MCF 10A (cell line): Measurements from ENCODE around the gene UBE4A. TPM values are rescaled to one million over a fixed set of nuclear protein-coding genes. Genes with fewer than 3 reads are reported as not detected.

Experiments used
- BruUV-seq: library from RNA; stranded (reverse); fragments of 400-500 nt; replicated peaks from 2 replicates; lab custom pipeline; 2021; lab: Mats Ljungman, UMichigan
- CTCF ChIA-PET: fragments of 300-600 bp; sonication (Branson Sonifier 250); formaldehyde crosslinking; extraction: SDS; loops from one replicate; lab custom pipeline; 2021; ENCODE audit warnings: antibody characterized with exemption, inconsistent platforms; lab: Yijun Ruan, JAX
- POLR2A ChIA-PET: fragments of 300-600, 350-650 bp; sonication (Branson Sonifier 250); formaldehyde crosslinking; extraction: SDS; loops from one replicate; lab custom pipeline; 2020; ENCODE audit warnings: antibody characterized with exemption, inconsistent platforms; lab: Yijun Ruan, JAX
- DNase-seq: peaks from one replicate; pipeline ENCODE4 v3.0.0-alpha.2; 2018; ENCODE audit not compliant: unreplicated experiment
- H3K27ac Mint-ChIP-seq: one replicate; pipeline ENCODE4 v1.8.0; 2022; ENCODE audit warnings: mild to moderate bottlenecking, low read depth, mixed read lengths; ENCODE audit not compliant: unreplicated experiment
- H3K27me3 Mint-ChIP-seq: one replicate; pipeline ENCODE4 v1.8.0; 2022; ENCODE audit warnings: mixed read lengths; ENCODE audit not compliant: insufficient read depth, unreplicated experiment
- H3K36me3 Mint-ChIP-seq: one replicate; pipeline ENCODE4 v1.8.0; 2022; ENCODE audit warnings: mild to moderate bottlenecking, moderate library complexity, mixed read lengths; ENCODE audit not compliant: insufficient read depth, unreplicated experiment
- H3K4me1 Mint-ChIP-seq: one replicate; pipeline ENCODE4 v1.8.0; 2022; ENCODE audit warnings: mixed read lengths; ENCODE audit not compliant: insufficient read depth, unreplicated experiment
- H3K4me3 Mint-ChIP-seq: one replicate; pipeline ENCODE4 v1.8.0; 2022; ENCODE audit warnings: mild to moderate bottlenecking, moderate library complexity, mixed read lengths; ENCODE audit not compliant: unreplicated experiment
- H3K9me3 Mint-ChIP-seq: one replicate; pipeline ENCODE4 v1.8.0; 2022; ENCODE audit warnings: mixed read lengths; ENCODE audit not compliant: unreplicated experiment
- CTCF ChIP-seq: fragments of 200-600 bp; IDR thresholded peaks from one replicate; pipeline ENCODE4 v1.8.0; 2022; ENCODE audit warnings: antibody characterized with exemption, mild to moderate bottlenecking; ENCODE audit not compliant: unreplicated experiment
- intact Hi-C: fragments of 100-400 bp; cut with micrococcal nuclease; formaldehyde crosslinking; loops from 2 replicates; pipeline ENCODE4 v1.14.1; 2022
- total RNA-seq: library from RNA; stranded (reverse); gene quantifications from 2 replicates; pipeline ENCODE4 v1.2.3, GENCODE V29; 2022

The UBE4A gene
- total RNA-seq, 1 experiment from 2014 or later = 41.0 TPM

GRCh38 chr11:118417801-118418200 lies 58.4 kb downstream of the UBE4A start:
- DNase-seq = no peak
- ChIA-PET POLR2A (interaction anchor here (0.7 to 3.2 kb wide), 6 partner anchors 9 to 20 kb away, joined by 3 to 12 read pairs (median 4); partner anchors contain the start of gene KMT2A), CTCF (interaction anchor here (0.8 to 1.9 kb wide), 2 partner anchors 71 to 246 kb away, joined by 3 to 4 read pairs; no protein-coding TSS in a partner anchor)
- intact Hi-C loops = no loop called here
- TF ChIP-seq CTCF = no peak
- no peaks in the 10 kb centered on the region for H3K36me3 Mint-ChIP-seq
- H3K27me3 Mint-ChIP-seq = no peaks in the 10 kb centered on the region
- no peak overlapping the region for H3K27ac Mint-ChIP-seq
- H3K4me3 Mint-ChIP-seq = no peak overlapping the region
- H3K9me3 Mint-ChIP-seq = no peaks in the 10 kb centered on the region
- H3K4me1 Mint-ChIP-seq = no peaks in the 10 kb centered on the region
- BruUV-seq = no TSS peak

- H3K27ac Mint-ChIP-seq = no peak overlapping the region
- H3K4me1 Mint-ChIP-seq = no peaks in the 10 kb centered on the region
- BruUV-seq = no TSS peak
- no peaks in the 10 kb centered on the region for H3K36me3 Mint-ChIP-seq
- ChIA-PET CTCF (interaction anchor here (0.8 to 1.9 kb wide), 2 partner anchors 70 to 247 kb away, joined by 3 to 4 read pairs; no protein-coding TSS in a partner anchor), POLR2A (interaction anchor here (0.7 to 3.2 kb wide), 7 partner anchors 10 to 55 kb away, joined by 3 to 12 read pairs (median 3); partner anchors contain the start of gene KMT2A)
- H3K9me3 Mint-ChIP-seq = no peaks in the 10 kb centered on the region
- intact Hi-C loops = no loop called here
- H3K27me3 Mint-ChIP-seq = no peaks in the 10 kb centered on the region
- H3K4me3 Mint-ChIP-seq = no peak overlapping the region
- DNase-seq = no peak
- TF ChIP-seq CTCF = no peak
These were observed 59.4 kb downstream of the UBE4A start for GRCh38 chr11:118418766-118419165.

- H3K36me3 Mint-ChIP-seq = no peaks in the 10 kb centered on the region
- no peak overlapping the region for H3K27ac Mint-ChIP-seq
- TF ChIP-seq CTCF = no peak
- BruUV-seq = no TSS peak
- POLR2A ChIA-PET = interaction anchor here (0.7 to 5.9 kb wide), 3 partner anchors 8 to 21 kb away, joined by 4 to 38 read pairs (median 5); partner anchors contain the start of gene KMT2A
- no peak overlapping the region for H3K4me3 Mint-ChIP-seq
- CTCF ChIA-PET = interaction anchor here (0.6 to 1.3 kb wide), 4 partner anchors 10 to 1544 kb away, joined by 3 read pairs; no protein-coding TSS in a partner anchor
- no peaks in the 10 kb centered on the region for H3K9me3 Mint-ChIP-seq
- no peaks in the 10 kb centered on the region for H3K27me3 Mint-ChIP-seq
- DNase-seq = no peak
- intact Hi-C loops = no loop called here
- peaks cover 11% of the 10 kb centered on the region for H3K4me1 Mint-ChIP-seq
These were observed 68.3 kb downstream of the UBE4A start for GRCh38 chr11:118427707-118428106.

GRCh38 chr11:118430956-118431355 lies 71.6 kb downstream of the UBE4A start:
- DNase-seq = no peak
- H3K36me3 Mint-ChIP-seq = no peaks in the 10 kb centered on the region
- intact Hi-C loops = no loop called here

More at GRCh38 chr11:118430956-118431355, 71.6 kb downstream of the UBE4A start:
- H3K4me1 Mint-ChIP-seq = peaks cover 15% of the 10 kb centered on the region
- CTCF ChIA-PET = interaction anchor here (0.6 to 2.0 kb wide), 3 partner anchors 9 to 611 kb away, joined by 3 to 6 read pairs (median 4); no protein-coding TSS in a partner anchor
- H3K27me3 Mint-ChIP-seq = no peaks in the 10 kb centered on the region
- no peak for TF ChIP-seq CTCF
- no peaks in the 10 kb centered on the region for H3K9me3 Mint-ChIP-seq
- H3K27ac Mint-ChIP-seq = no peak overlapping the region
- BruUV-seq = no TSS peak
- no peak overlapping the region for H3K4me3 Mint-ChIP-seq
- POLR2A ChIA-PET = interaction anchor here (0.6 to 0.7 kb wide), 3 partner anchors 10 to 538 kb away, joined by 3 read pairs; no protein-coding TSS in a partner anchor
